Duodenal mucosa (tissue), 2 donors: ENCODE measurements around the gene HELZ.
"Not testable (repeated sequence)": the region's sequence is repeated elsewhere in the genome, so short reads cannot be mapped to it uniquely, and the experiment has no call there.

ENCODE experiments used
- H3K27ac ChIP-seq: one replicate; pipeline ENCODE4 v1.7.0; 2013; ENCODE audit warnings: low read depth, low read length
- H3K27me3 ChIP-seq, 2 donors: one replicate each; pipeline ENCODE4 v1.7.0; 2013; ENCODE audit warnings: low read length in 2 of 2, control low read depth in 1 of 2; ENCODE audit not compliant: insufficient read depth in 2 of 2, control insufficient read depth in 1 of 2
- H3K36me3 ChIP-seq, 2 donors: one replicate each; pipeline ENCODE4 v1.7.0; 2013; ENCODE audit warnings: low read length in 2 of 2, control low read depth in 1 of 2; ENCODE audit not compliant: insufficient read depth in 2 of 2, control insufficient read depth in 1 of 2
- H3K4me1 ChIP-seq, 2 donors: one replicate each; pipeline ENCODE4 v1.7.0; 2013; ENCODE audit warnings: low read length in 2 of 2, control low read depth in 1 of 2; ENCODE audit not compliant: insufficient read depth in 2 of 2, control insufficient read depth in 1 of 2
- H3K4me3 ChIP-seq, 2 donors: one replicate each; pipeline ENCODE4 v1.7.0; 2013; ENCODE audit warnings: low read length in 2 of 2, low read depth in 1 of 2
- H3K9ac ChIP-seq, 2 donors: one replicate each; pipeline ENCODE4 v1.7.0; 2013; ENCODE audit warnings: low read length in 2 of 2, low read depth in 1 of 2
- H3K9me3 ChIP-seq, 2 donors: one replicate each; pipeline ENCODE4 v1.7.0; 2013; ENCODE audit warnings: low read length in 2 of 2, control low read depth in 1 of 2; ENCODE audit not compliant: control insufficient read depth in 1 of 2

HELZ gene

DNA sequence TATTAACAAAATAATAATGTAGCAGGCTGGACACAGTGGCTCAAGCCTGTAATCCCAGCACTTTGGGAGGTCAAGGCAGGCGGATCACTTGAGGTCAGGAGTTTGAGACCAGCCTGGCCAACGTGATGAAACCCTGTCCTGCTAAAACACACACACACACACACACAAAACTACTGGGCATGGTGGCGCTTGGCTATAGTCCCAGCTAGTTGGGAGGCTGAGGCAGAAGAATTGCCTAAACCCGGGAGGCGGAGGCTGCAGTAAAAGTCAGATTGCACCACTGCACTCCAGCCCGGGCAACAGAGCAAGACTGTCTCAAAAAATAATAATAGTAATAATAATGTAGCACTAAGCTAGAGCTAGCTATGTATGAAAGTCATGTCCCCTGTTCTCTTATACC lies 118.5 kb downstream of the HELZ start:
- not testable (repeated sequence) for H3K4me1 ChIP-seq, H3K9me3 ChIP-seq

DNA sequence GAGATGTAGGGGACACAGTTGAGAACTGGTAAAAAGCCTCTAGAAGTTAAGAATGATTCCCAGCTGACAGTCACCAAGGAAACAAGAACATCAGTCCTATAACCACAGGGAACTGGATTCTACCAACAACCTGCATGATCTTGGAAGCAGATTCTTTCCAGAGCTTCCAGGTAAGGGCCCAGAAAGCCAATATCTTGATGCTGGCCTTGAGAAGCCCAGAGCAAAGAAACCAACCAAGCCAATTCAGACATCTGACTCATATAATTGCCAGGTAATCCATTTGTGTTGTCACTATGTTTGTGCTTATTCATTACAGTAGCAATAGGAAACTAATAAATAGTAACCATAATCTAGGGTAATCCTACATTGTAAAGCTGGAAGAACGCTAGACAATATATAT lies 119.1 kb downstream of the HELZ start:
- Histone ChIP-seq H3K27ac (no peak overlapping the region), H3K36me3 (peaks cover 4 to 25% of the 10 kb centered on the region in 2 donors), H3K9ac (no peak overlapping the region), H3K27me3 (no peaks in the 10 kb centered on the region), H3K9me3 (no peaks in the 10 kb centered on the region), H3K4me1 (no peaks in the 10 kb centered on the region), H3K4me3 (no peak overlapping the region)

More for the DNA sequence above, 118.5 kb downstream of the HELZ start:
- H3K27ac ChIP-seq, H3K4me3 ChIP-seq, H3K27me3 ChIP-seq, H3K9ac ChIP-seq: not testable (repeated sequence)
- H3K36me3 ChIP-seq, result peaks cover 4 to 21% of the 10 kb centered on the region in 2 donors

DNA sequence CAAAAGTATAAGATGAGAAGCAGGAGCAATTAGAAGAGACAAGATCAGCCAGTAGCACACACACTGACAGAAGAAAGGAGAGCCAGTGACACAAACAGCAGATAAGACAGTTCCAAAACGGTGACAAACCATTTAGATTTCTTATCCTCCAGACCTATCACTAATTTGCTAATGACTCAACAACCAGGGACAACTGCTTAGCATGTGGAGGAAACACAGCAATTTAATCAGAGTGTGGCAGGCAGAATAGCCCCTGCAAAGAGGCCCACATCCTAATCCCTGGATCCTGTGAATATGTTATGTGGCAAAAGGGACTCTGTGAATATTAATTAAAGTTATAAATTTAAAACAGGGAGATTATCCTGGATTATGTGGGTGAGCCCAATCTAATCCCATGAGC lies 119.6 kb downstream of the HELZ start:
- Histone ChIP-seq H3K4me3 (no peak overlapping the region), H3K27ac (no peak overlapping the region), H3K9ac (no peak overlapping the region), H3K4me1 (no peaks in the 10 kb centered on the region), H3K27me3 (no peaks in the 10 kb centered on the region), H3K36me3 (peaks cover 4 to 29% of the 10 kb centered on the region in 2 donors), H3K9me3 (no peaks in the 10 kb centered on the region)

DNA sequence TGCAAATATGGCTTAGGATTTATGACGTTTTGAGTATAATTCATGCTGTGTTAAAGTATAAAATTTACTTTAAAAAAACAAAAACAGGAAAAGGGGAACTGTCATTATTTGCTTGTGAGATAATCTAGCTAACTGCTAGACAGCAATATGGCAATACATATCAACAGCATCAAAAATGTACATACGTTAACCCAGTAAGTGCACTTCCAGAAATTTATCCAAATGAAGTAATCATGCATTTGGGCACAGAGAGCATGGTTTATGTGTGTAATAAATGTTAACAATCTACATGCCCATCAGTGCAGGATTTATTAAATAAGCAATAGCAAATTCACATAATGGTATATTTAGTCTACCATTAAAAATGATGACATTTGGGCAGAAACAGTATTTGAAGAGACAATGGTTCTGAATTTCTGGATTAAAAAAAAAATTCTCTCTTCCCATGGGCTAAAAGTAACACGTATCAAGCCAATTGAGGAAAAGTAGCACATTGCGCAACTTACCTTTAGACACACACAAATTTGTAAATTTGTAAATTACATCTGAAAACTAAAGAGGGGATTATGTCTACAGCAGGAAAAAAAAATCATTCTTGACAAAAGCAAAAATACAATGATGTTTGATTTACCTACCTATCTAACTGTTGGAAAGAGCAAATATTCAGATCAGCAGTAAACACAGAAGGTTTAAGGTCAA lies 120.4 kb downstream of the HELZ start:
- no peaks in the 10 kb centered on the region for H3K4me1 ChIP-seq
- no peaks in the 10 kb centered on the region for H3K27me3 ChIP-seq
- H3K4me3 ChIP-seq, result no peak overlapping the region
- no peaks in the 10 kb centered on the region for H3K9me3 ChIP-seq
- no peak overlapping the region for H3K27ac ChIP-seq
- peaks cover 8 to 34% of the 10 kb centered on the region in 2 donors for H3K36me3 ChIP-seq
- H3K9ac ChIP-seq, result no peak overlapping the region

DNA sequence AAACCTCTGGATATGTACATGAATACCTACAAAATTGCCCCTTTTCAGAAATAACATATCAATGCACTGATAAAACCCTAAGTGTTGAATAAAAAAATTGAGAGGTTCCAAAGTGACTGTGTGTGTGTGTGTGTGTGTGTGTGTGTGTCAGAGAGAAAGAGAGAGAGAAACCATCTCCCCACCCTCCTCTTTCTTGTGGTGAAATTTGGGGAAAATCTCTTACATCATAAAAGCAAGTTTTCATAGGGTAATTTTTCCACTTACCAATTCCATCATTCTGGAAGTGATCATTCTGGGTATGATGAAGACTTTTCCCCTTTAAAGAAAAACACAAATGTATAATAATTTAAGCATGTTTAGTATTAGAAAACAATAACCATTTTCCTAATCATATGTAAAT lies 121.3 kb downstream of the HELZ start:
- Histone ChIP-seq H3K27ac (no peak overlapping the region), H3K9ac (no peak overlapping the region), H3K9me3 (no peaks in the 10 kb centered on the region), H3K4me1 (no peaks in the 10 kb centered on the region), H3K4me3 (no peak overlapping the region), H3K36me3 (peaks cover 8 to 34% of the 10 kb centered on the region in 2 donors), H3K27me3 (no peaks in the 10 kb centered on the region)

DNA sequence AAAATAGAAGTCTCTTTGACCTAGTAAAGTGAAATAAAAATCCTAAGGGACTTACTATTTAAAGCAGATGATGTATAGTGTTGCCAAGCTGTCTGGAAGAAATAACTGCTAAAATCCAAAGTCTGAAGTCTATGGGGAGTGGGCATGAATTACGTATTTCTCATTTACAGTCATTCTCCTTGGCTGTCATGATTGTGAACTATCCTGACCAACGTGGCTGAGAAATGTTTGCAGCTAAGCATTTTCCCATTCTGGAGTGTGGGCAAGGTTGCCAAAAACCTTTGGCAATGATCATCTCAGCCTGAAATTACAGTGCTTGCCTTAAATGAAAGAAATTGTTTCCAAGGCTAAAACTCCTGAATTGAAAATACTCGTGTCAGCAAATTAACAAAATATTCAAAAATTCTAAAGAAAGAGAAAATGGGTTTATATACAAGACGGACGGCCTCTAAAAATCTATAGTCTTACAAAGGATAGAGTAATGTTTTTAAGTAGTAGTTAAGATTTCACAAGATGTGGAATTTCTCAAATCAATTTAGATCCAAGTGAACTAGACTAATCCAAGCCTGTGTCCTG lies 123.6 kb downstream of the HELZ start:
- H3K4me1 ChIP-seq, result no peaks in the 10 kb centered on the region
- no peak overlapping the region for H3K9ac ChIP-seq
- peaks cover 8 to 32% of the 10 kb centered on the region in 2 donors for H3K36me3 ChIP-seq
- no peak overlapping the region for H3K27ac ChIP-seq
- H3K4me3 ChIP-seq, result no peak overlapping the region
- peaks cover 0 to 7% of the 10 kb centered on the region in 2 donors for H3K9me3 ChIP-seq
- no peaks in the 10 kb centered on the region for H3K27me3 ChIP-seq

- no peak overlapping the region for H3K4me3 ChIP-seq
- H3K9ac ChIP-seq, result no peak overlapping the region
- no peaks in the 10 kb centered on the region for H3K27me3 ChIP-seq
- peaks cover 0 to 9% of the 10 kb centered on the region in 2 donors for H3K9me3 ChIP-seq
- peaks cover 8 to 32% of the 10 kb centered on the region in 2 donors for H3K36me3 ChIP-seq
- no peak overlapping the region for H3K27ac ChIP-seq
- H3K4me1 ChIP-seq, result no peaks in the 10 kb centered on the region
These were observed 125.9 kb downstream of the HELZ start for GRCh38 chr17:67119102-67119501.

GRCh38 chr17:67116045-67116575 lies 128.9 kb downstream of the HELZ start:
- no peaks in the 10 kb centered on the region for H3K27me3 ChIP-seq
- no peaks in the 10 kb centered on the region for H3K4me1 ChIP-seq
- no peak overlapping the region for H3K27ac ChIP-seq
- H3K4me3 ChIP-seq, result no peak overlapping the region
- H3K9ac ChIP-seq, result no peak overlapping the region
- H3K36me3 ChIP-seq, result peaks cover 29 to 38% of the 10 kb centered on the region in 2 donors
- peaks cover 0 to 9% of the 10 kb centered on the region in 2 donors for H3K9me3 ChIP-seq

- H3K36me3 ChIP-seq, result peaks cover 30 to 38% of the 10 kb centered on the region in 2 donors
- H3K27me3 ChIP-seq, result no peaks in the 10 kb centered on the region
- H3K4me3 ChIP-seq, result no peak overlapping the region
- no peak overlapping the region for H3K27ac ChIP-seq
- no peak overlapping the region for H3K9ac ChIP-seq
- peaks cover 0 to 9% of the 10 kb centered on the region in 2 donors for H3K9me3 ChIP-seq
- no peaks in the 10 kb centered on the region for H3K4me1 ChIP-seq
These were observed 129.6 kb downstream of the HELZ start for GRCh38 chr17:67115401-67115800.

DNA sequence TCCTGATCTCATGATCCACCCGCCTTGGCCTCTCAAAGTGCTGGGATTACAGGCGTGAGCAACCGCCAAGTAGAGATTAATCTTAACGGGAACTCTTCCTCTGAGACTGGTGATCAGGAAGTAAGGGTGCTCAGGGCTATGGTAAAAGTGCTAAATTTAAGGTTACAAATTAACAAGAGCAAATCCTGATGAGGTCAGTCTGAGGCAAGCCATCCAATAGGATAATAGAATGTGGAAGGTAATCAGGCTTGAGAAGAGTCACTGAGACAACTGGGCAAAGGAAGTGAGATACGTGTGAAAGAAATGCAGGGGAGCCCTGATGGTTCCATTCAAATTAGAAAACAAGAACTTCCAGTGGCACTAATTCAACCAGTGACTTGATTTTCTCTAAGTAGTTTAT lies 131.5 kb downstream of the HELZ start:
- H3K9me3 ChIP-seq, result peaks cover 0 to 9% of the 10 kb centered on the region in 2 donors
- no peak overlapping the region for H3K9ac ChIP-seq
- H3K36me3 ChIP-seq, result peaks cover 35 to 45% of the 10 kb centered on the region in 2 donors
- H3K4me3 ChIP-seq, result no peak overlapping the region
- H3K27me3 ChIP-seq, result no peaks in the 10 kb centered on the region
- H3K27ac ChIP-seq, result no peak overlapping the region
- no peaks in the 10 kb centered on the region for H3K4me1 ChIP-seq
